GM12872 (cell line): ENCODE data around the gene ADD2.

ENCODE experiments used
- TF ChIP-seq, protein P1 (sequence below): IDR thresholded peaks from 3 replicates; pipeline ENCODE4 v1.5.1; 2011; ENCODE audit warnings: low read depth, mild to moderate bottlenecking, low read length, moderate library complexity; ENCODE audit not compliant: insufficient read depth

ADD2 gene

DNA sequence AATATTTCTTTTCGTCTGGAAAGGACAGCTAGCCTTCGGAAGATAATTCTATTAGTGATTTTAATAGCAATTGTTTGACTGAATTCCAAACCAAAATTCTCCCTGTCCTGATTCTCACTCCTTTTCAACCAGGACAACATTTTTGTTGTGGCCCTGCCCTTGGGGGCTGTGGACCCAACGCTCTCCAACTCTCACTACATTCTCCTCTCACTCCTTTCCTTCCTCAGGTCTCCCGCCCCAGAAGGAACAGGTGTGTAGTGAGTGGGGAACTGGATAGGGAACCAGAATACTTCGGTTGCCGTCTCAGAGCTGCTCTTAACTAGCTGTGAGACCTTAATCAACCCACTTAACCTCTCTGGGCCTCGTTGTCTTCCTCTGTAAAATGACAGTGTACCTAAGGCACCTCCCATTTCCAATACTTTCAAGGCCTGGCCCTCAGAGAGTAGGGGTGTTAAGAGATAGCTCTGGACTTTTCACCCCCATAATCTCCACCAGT, 638 bp upstream of the ADD2 start:
- TF ChIP-seq, protein P1, sequence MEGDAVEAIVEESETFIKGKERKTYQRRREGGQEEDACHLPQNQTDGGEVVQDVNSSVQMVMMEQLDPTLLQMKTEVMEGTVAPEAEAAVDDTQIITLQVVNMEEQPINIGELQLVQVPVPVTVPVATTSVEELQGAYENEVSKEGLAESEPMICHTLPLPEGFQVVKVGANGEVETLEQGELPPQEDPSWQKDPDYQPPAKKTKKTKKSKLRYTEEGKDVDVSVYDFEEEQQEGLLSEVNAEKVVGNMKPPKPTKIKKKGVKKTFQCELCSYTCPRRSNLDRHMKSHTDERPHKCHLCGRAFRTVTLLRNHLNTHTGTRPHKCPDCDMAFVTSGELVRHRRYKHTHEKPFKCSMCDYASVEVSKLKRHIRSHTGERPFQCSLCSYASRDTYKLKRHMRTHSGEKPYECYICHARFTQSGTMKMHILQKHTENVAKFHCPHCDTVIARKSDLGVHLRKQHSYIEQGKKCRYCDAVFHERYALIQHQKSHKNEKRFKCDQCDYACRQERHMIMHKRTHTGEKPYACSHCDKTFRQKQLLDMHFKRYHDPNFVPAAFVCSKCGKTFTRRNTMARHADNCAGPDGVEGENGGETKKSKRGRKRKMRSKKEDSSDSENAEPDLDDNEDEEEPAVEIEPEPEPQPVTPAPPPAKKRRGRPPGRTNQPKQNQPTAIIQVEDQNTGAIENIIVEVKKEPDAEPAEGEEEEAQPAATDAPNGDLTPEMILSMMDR: no peak

DNA sequence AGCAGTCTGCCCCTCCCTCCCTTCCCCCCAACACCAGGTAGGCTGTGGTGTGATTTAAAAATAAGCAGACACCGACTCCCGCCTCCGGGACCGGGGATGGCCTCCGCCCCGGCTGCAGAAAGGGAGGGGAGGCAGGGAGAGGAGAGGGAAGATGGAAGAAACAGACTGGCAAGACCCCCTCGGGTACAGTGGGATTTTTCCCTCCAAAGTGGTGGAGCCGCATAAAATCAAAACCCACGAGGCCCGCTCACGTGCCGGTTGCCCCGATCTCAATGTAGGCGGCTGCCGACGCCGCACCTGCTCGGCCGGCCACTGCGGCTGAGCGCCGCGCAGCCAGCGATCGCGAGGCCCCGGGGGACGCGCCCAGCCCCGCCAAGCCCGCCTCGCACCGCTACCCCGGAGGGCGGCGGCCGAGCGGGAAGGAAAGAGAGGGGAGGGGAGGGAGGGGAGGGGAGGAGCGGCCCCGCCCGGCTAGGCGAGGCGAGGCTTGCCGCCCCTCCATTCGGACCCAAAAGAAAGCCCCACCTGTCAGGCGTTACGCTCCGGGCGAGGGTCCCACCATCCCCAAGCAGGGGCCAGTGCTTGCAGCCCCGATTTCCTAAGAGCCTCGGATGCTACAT, 811 bp downstream of the ADD2 start:
- TF ChIP-seq, protein P1: no peak

DNA sequence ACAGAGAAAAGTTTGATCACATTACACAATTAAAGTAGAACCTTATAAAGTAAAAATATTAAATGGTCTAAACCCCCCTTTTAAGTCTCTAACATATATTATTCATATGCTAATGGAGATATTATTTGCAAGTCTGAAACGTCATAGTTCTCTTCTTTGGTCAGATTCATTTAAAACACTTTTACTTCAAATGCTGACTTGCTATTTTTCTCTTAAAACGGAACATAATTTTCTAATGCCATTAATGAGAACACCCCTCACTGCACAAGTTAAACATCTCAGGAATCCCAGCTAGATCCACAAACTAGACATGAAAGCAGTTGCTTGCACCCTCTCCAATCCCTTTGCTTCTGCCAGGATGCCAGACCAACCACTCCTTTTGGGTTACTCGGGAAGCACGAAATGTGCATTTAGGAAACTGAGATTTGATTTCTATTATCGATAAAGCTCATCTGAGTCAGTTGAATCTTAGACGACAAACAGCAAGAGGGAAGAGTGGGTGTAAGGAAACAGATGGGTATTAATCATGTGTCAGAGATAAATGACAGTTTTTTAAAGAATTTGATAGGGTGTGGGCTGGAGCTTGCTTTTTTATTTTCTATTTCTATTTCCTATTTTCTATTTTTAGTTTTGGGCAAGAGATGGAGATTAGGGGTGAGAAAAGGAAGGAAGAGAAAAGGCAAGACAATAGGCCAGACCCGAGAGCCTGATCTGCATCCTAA, 1.5 kb downstream of the ADD2 start:
- TF ChIP-seq, protein P1: no peak

DNA sequence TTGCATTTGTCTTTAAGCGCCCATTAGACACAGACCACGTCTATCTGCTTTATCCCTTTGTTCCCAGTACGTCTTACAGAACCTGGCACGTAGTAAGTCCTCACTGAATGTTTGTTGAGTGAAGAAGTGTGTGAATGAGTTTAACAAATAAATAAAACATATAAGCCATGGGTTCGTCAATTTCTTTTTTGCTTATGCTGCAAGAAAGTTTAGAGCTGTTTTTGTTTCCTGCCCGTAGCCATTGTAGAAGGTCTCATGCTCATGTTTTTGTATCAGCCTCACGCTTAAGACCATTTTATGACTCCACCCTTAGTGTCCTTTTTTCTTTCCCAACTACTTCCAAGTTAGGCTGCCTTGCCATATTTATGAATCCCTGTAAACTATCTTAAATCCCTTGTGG, 2.5 kb downstream of the ADD2 start:
- TF ChIP-seq, protein P1: no peak

DNA sequence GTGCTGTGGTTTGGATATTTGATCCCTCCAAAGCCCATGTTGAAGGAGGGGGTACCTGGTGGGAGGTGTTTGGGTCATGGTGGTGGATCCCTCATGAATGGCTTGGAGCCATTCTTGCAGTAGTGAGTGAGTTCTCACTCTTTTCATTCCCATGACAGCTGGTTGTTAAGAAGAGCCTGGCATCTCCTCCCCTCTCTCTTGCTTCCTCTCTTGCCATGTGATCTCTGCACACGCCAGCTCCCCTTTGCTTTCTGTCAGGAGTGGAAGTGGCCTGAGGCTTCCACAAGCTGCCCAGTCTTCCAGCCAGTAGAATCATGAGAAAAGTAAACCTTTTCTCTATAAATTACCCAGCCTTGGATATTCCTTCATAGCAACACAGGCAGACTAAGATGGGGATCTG, 8.6 kb downstream of the ADD2 start:
- TF ChIP-seq, protein P1: no peak

DNA sequence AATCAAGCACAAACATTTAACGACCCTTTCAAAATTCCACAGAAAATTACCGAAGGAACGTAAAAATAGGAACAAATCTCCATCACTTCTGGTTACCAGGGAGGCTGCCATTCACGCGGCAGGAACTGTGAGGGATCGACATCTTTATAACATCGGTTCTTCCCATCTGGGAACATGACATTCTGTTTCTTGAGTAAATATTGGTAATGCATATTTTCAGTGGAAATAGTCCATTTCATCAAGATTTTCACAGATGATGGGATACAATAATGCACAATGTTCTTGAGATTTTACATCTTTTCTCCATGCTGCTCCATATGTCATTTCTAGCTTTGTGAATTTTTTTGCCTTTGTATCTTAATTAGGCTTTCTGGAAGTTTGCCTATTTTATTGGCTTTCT, 10.0 kb downstream of the ADD2 start:
- TF ChIP-seq, protein P1: no peak

DNA sequence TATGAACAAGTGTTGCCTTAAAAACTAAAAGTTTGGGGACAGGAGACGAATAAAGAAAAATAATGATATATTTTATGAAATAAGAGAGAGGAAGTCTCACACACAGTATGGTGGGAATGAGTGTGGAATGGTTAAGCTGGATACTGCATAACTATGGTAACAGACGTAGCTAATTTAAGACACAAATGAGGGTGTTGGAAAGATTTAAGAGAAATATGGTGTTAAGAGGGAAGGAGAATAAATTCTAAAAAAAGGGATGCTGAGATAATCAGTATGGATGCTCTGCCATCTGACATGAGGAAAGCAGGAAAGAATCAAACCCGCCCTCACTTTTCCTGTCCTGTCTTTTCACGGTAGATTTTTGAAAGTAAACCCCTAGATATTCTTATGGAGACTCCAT, 10.6 kb downstream of the ADD2 start:
- TF ChIP-seq, protein P1: no peak
